Measurements from ENCODE around the gene HMX1.

Gene HMX1

DNA sequence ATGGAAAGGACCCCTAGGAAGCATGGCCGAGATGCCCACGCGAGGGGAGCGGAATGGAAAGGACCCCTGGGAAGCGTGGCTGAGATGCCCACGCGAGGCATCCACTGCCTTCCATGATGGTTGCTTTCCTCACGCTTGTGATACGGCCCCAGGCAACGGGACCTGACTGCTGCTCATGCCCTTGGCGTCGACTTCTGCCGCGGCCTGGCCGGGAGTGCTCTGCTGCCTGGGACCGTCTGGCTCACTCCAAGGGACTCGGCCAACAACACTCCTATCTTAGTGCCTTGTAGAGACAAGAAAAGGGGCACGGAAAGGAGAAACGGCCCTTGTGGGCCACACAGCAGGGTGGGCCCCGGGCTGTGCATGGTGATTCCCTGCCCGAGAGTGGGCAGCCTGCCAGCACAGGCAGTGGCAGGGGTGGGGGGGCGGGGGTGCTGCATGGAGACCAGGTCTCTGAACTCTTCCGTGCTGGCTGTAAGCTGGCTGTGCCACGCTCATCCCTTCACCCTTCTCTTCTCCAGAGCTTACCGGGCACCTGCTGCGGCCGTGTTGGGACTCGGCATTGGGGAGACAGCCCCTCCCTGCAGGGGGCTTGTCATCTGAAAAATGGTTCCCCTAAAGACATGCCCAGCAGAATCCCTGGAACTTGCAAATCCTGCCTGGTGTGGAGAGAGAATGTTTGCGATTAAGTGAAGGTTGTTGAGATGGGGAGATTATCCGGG, 38.6 kb upstream of the HMX1 start:
- no peak for DNase-seq (ENCODE audit: low spot score)

DNA sequence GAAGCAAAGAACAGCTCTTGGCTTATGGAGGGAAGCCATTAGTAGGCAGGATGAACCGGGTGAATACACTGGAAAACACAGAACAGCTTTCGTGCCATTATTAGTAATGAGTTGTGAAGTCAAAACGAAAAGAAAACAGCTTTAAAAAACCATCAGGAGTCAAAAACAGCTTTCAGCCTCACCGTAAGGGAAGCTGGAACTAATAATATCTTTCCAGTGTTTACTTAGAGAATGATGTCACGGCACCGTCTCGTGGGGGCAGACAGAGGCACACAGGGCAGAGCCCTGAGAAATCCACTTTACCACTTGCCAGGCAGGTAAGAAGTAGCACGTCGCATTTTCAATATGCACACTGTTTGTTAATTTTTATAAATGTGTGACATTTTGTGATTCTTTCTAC, 37.9 kb upstream of the HMX1 start:
- no peak for DNase-seq (ENCODE audit: low spot score)

DNA sequence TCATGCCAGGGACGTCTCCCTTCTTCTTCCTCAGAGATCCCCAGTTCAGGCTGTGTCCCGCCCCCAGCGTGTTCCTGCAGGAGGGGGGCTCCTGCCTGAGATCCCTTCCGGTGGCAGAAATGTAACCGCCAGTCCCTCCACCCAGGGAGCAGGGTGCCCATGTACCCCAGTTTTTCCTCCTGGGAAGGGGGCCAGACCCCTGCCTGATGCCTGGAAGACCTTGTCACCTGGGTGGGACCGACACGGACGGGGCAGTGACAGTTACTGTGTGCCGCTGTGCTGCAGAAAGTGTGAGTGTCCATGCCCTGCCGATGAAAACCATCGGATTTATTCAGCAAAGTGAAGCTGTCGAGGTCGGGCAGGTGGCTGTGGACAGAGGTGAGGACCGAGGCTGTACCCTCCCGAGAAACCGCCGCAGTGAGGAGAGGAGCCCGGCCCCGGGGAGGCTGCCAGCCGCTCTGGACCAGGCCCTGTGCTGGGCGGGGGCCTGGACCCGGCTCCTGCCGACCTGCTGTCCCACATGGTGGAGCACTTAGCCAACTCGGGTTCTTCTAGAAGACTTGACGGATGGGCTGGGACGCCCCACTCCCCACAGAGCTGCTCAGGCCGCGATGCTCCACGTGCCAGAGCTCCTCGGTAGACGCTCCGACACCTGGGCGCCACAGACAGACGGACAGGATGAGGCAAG, 36.7 kb upstream of the HMX1 start:
- DNase-seq (ENCODE audit: low spot score): no peak

DNA sequence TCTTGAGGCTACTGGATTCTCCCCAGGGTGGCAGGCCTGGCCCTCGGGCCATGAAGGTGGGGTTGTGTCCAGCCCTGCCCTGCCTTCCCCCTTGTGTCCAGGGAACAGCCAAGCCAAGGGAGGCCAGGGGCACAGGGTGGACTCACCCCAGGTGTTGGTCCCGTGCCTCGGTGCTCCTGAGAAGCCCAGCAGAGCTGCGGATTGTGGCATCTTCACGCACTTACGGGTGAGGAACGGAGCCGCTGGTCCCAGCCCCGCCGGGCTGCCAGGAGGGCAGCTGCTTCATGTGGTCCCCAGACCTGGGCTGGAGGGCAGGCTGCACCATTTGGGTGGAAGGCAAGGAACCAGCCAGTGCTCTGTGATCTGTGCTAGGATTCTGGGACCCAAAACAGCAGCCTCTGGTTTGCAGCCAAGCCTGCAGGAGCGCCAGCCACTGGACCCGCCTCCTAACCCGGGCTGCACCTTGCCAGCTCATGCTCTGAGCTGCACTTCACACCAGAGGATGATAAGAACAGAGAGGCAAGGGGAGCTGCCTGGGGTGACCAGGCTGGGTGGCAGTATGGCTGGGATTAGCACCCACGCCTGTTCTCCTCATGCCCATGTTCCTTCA, 36.1 kb upstream of the HMX1 start:
- no peak for DNase-seq (ENCODE audit: low spot score)

DNA sequence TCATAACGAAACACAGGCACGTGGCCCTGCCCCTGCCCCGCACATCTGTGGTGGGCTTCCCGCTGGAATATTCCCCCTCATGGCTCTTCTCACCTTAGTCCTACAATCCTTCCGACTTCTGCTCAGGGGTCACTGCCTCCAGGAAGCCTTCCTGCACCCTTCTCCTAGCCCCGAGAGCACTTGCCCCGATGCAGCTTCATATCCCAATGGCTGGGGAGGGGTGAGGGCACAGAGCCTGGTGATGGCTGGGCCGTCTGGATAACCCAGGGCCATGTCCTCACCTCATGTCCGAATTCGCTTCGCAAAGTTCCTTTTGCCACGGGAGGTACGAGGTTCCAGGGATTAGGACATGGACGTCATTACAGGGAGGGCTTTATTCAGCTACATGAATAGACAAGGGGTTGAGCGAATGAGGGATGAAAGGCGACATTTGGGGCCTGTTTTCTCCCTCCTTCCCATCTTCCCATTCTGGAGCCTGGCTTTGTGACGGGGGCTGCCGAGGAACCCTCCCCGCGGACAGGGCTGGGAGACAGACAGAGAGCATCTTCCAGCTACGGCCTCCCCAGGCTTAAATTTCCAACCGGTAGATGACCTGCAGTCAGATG, 35.5 kb upstream of the HMX1 start:
- no peak for DNase-seq (ENCODE audit: low spot score)

DNA sequence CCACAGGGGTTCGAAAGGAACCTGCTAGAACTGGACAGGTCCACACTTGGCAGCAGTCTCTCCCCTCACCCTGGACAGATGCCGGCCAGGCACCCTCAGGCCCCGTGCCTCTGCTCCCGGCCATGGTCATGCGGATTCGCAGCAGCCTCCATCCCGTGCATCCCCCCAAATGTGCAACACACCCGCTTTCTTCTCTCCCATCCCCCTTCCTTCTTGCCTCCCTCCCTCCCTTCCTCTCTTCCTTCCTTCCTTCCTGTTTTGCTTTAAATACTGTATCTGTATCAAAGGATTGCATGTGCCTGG, 35.0 kb upstream of the HMX1 start:
- DNase-seq (ENCODE audit: low spot score): no peak

DNA sequence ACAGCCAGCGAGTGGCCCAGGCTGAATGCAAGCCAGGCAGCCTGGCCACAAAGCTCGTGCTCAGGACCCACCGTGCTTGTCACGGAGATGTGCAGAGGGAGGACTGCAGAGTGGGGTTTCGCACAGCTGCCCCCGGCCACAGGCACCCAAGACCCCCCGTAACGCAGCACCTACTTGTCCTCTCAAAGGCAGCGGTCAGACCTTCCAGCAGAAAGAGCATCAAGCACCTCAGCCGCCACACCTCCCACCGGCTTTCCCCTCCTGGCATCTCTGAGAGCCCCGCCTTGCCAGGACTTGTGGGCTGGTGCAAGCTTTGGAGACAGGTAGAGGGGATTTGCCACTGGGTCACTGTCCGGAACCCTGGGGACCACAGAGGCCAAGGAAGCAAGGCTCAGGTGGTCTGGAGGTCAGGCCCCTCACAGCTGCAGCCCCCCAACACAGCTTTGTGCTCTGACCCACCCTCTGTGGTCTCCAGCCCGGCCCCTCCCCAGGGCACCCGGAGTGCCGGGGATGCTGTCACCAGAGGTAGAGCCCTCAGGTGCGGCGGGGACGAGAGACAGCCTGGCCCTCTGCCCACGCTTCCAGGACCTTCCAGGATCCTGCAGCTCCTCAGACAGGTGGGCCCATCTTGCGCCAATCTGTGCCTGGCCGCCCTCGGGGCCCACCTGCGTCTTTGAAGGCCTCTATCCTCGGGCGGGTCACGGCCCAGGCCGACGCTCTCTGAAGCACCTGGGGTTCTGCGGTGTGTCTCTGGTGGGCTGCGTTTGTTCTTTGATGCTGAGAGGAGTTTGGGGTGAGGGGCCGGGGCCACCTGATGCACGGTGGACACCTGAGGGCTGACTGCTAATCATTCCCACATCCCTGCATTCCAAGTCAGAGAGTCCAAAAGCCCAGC, 34.4 kb upstream of the HMX1 start:
- no peak for DNase-seq (ENCODE audit: low spot score)

DNA sequence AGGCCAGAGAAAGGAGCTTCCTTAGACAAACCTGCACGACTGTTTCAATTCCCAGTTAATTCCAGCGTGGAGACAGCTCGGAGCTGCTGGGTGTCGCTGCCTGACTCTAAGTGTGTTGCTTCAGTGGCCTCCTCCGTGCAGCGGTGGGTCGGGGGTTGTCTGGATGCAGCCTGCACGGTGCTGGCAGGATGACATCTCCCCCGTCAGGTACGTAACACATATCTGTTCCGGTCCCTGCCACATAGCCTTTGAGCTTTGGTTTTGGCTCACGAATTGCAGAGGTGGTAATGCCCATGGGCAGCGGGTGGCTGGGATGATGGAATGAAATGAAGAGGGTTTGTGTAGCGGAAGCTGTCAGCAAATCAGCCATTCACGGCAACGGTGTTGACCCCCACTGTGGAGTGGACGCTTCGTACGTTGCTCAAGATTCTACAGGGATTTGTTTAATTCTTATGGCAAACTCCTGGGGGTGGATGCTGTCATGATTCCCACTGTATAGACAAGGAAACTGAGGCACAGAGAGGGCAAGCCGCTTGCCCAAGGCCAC, 33.7 kb upstream of the HMX1 start:
- no peak for DNase-seq (ENCODE audit: low spot score)

DNA sequence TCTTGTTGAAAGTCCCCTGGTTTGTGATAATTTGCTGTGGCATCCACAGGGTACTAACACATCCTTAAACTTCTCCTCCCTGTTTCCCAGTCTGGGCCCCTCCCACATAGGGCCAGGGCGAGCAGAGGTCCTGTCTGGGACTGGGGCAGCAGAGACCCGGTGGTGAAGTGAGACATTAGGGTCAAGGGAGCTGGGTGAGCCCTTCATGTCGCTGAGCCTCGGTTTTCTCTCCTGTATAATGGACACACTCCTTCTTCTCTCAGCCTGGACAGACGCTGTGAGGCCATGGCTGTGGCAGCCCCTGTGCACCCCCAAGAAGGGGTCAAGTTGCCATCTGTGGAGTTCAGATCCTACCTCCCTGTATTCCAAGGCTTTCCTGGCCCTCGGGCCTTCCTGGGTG, 33.0 kb upstream of the HMX1 start:
- no peak for DNase-seq (ENCODE audit: low spot score)

DNA sequence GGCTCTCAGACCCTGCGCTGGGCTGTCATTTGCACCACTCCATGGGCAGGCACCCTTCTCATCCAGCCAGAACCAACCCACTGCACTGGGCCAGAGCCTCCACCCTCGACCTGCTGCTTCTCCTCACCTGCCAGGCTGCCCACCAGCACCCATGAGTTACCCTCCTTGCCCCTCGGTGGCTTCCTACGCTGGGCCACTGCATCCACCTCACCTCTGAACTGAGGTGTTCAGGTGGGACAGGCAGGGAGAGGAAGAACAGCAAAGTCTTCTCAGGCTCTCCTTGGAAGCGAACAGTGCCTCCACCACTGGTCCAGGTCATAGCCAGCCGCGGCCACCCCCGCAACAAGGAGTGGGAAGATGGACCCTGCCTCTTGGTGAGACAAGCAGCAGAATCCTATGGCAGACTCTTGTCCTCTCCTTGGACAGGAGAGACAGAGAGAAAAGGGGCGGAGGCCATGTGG, 32.4 kb upstream of the HMX1 start:
- DNase-seq (ENCODE audit: low spot score): no peak

DNA sequence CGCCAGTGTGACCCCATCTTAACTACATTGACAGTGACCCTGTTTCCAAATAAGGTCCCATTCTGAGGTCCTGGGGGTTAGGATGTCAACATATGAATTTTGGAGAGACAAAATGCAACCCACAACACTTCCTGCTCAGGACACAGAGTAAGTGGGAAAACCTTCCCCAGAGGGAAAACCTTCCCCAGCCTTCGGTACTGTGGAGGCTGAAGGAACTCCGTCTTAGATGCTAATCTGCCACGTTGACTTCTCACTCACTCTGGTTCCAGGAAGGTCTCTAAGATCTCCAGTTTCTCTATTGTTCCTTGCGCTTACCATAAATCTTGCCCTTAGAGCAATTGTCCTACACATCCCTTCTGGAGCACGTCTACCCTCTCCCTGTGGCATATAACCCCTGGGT, 29.7 kb upstream of the HMX1 start:
- DNase-seq (ENCODE audit: low spot score): no peak

DNA sequence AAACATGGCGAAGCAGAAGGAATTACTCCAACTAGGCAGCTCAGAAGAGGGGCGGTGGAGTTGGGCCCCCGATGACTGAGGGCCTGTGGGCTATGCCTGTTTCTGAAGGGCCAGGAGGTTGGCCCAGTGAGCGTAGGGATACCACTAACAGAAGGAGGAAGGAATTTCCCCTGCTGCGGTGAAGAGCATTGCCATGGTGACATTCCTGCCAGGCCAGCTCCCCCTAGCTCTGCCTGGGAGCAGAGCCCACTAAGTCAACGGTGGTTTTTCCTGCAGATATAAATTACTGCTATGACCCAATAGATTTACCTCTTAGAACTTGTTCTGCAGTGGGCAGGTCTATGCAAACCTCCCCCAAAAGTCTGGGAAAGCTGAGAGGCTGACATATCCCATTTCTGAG, 28.9 kb upstream of the HMX1 start:
- DNase-seq (ENCODE audit: low spot score): no peak

DNA sequence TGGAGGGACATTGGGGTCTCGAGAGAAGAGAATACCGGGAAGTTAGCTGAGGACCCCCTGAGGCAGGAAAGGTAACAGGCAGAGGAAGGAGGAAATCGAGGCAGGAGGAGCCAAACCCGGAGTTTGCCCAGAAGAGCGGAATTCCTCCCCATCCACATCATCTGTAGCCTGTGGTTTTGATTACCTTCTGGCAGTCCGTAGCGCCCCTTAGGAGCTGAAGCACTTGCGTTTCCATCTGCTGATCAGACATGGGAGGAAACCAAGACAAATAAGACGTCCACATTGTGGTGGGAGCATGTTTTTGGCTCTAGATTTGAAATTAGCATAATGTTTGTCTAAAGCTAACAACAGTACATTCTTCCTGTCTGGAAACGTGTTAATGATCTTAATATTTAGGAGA, 26.8 kb upstream of the HMX1 start:
- no peak for DNase-seq (ENCODE audit: low spot score)

DNA sequence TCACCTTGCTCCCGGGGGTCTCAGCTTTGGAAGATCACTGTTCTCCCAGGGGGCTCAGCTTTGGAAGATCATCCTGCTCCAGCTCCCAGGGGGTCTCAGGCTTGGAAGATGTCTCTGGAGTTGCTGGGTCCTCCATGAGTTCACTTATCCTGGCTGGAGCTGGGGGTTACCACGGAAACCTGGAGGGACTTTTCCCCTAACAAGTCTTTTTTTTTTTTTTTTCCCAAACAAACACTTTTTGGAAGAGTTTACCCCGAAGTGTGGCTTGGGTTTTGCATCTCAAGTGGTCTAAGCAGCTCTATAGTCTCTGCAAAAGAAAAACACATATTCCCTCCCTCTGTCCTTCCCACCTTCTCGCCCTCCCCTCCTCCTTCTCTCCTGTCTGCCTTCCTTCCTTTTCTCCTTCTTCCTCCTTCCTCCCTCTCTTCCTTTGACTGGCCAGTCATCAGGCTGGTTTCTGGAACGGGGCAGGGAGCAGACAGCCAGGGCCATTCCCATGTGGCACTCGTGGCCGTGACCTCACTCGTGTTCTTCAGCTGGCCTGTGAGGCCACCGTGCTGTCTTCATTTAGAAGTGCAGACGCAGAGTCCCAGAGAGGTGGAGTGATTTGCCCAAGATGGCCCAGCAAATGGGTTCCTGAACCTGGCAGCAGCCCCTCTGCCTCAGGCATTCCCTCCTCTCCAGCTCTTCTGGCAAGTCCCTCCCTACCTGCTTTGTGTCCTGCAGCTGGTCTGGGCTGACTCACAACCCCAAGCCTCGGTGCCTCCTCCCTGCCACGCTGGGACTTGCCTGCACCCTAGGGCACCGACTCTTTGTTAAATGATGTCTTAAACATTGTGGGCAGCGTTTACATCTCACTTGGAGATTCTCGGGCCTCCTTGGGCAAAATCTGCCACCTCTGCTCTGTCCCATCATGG, 25.9 kb upstream of the HMX1 start:
- no peak for DNase-seq (ENCODE audit: low spot score)

DNA sequence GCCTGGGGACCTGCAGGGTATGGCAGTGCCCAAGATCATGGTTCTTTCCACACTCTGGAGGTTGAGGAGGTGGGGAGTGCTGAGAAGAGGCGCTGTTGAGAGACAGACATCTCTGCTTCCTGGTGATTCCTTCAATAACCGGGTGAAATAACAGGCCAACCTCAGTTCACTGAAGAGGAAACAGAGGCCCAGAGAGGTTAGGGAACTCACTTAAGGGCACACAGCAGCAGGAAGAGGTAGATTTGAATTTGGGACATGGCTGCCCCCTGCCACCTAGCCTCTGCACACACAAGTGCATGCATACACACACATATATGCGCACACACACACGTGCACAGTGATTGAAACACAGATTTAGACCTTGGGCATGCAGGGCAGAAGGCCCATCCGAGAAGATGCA, 24.9 kb upstream of the HMX1 start:
- no peak for DNase-seq (ENCODE audit: low spot score)

DNA sequence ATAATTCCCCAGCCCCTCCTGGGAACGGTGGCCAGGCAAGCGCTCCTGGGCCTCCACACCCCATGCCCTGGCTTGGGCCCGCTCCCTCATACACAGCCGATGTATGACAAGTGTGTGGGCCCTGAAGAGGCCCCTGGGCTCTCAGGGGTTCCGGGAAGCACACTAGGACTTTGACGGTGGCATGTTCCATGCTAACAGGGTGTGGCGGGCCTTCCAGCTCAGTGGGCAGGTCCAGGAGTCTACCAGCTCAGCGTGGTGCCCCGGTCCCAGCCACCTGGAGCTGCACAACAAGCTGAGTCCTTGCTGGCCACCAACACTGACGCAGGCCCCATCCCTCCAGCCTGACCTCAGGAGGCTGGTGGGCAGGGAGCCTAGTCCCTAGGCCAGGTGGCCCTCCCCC, 24.4 kb upstream of the HMX1 start:
- no peak for DNase-seq (ENCODE audit: low spot score)

DNA sequence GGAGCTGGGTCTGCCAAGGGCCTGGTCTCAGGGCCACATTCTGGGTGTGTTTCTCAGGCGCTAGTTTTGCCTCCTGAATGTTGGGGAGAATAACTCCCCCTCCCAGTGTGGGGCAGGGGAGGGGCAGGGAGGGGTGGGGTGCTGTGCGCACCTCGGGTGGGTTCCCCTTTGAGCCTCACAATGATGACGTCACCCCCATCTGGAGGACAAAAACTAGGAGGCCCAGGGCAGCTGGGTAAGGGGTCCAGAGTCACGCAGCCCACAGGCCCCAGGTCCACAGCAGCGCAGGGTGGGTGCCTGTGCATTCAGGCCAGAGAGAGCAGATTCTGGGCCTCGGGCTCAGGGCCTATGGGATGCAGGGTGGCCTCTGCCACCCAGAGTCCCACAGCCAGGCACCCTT, 23.7 kb upstream of the HMX1 start:
- no peak for DNase-seq (ENCODE audit: low spot score)

DNA sequence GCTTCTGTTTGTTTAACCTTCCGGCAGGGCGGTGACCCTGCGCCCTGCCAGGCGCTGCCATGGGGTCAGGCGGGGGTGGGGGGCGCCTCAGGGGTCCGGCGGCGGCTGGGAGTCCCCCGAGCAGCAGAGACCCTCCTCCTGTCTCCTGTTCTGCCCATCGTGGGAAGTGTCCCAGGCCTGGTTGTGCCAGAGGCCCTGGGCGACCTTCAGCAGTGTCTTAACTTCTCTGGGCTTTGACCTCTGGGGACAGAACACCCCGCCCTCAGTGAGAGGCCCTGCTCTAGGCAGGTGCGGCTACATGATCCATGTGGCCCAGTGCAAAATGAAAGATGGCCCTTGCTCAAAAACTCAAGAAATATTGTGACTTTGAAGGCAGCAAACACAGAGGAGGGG, 22.8 kb upstream of the HMX1 start:
- DNase-seq (ENCODE audit: low spot score): no peak

DNA sequence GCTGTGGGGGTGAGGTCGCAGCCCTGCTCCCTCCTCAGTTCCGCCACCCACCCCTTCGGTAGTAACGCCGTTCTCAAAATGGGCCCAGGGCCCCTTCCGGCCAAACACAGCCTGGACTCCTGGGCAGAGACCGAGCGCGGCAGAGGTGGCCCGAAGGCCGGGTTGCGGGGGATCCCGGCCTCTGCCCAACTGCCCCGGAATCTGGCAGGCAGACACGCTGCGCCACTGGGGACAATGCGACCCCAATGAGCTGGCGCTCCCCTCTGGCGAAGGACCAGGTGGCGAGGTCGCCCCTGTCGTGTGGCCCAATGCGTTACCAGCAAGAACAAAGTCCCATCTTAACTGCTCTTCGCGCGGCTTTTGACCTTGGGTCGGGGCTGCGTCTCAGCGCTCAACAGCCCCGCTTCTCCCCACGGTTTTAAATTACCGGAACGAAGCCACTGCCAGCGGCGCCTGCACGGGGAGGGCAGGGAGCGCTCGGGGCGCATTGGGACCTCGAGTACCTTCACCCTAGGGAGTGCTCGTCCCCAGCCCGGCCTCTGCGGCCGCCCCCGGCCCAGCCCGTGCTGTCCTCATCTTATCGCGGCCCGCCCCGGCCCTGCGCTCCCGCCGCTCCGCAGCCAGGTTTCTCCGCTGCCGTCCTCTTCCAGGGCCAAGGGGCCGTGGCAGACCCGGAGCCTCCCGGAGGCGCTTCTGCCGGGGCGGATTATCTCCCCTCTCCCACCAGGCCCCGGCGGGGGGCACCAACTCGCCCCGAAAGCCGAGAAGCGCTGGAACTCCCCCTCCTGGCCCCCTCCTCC, 22.2 kb upstream of the HMX1 start:
- no peak for DNase-seq (ENCODE audit: low spot score)

DNA sequence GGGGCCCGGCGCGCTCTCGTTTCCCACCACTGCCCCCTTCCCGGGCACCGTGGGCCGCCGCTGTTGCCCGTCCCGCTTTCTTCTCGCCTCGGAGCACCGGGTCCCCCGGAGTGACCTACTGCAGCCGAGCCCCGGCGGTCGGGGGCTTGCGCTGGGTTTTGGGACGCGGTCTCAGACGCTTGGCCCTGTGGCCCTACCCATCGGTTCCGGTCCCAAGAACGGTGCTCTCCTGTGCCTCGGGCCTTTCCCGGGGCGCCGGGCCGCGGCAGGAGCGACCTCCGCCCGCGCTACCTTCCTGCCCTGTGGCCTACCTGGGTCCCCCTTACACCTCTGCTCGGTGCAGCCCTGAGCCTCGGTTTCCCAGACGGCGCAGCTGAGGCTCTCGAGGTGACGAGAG, 21.6 kb upstream of the HMX1 start:
- DNase-seq (ENCODE audit: low spot score): no peak
